T-helper 17 cell (primary cell): Measurements from ENCODE around the gene EFL1. TPM values are rescaled to one million over a fixed set of nuclear protein-coding genes. Genes with fewer than 3 reads are reported as not detected.
A peak's percentile ranks its signal among the peaks of the same experiment; 100 is the strongest.
"Not testable (repeated sequence)": the region's sequence is repeated elsewhere in the genome, so short reads cannot be mapped to it uniquely, and the experiment has no call there.

Source experiments
- ATAC-seq: fragments of 150-1000 bp; cut with Tn5 transposase; 2 replicates; pipeline ENCODE4 v1.10.0; 2021; ENCODE audit warnings: mild to moderate bottlenecking, moderate library complexity
- DNase-seq, 3 donors: peaks; one replicate each; pipeline versions ENCODE4 v3.0.0 to v3.0.0-alpha.2; 2020 to 2021
- H3K9me3 ChIP-seq: one replicate; pipeline ENCODE4 v1.7.0; 2013; ENCODE audit warnings: low read length, mild to moderate bottlenecking; ENCODE audit not compliant: control insufficient read depth, poor library complexity, severe bottlenecking
- H3K27ac Mint-ChIP-seq: one replicate; pipeline ENCODE4 v1.8.0; 2022; ENCODE audit warnings: mild to moderate bottlenecking, moderate library complexity, mixed read lengths
- H3K27me3 Mint-ChIP-seq: one replicate; pipeline ENCODE4 v1.8.0; 2022; ENCODE audit warnings: mixed read lengths
- H3K36me3 Mint-ChIP-seq: one replicate; pipeline ENCODE4 v1.8.0; 2022; ENCODE audit warnings: low read depth, mixed read lengths
- H3K4me1 Mint-ChIP-seq: one replicate; pipeline ENCODE4 v1.8.0; 2022; ENCODE audit warnings: mild to moderate bottlenecking, mixed read lengths
- H3K4me3 Mint-ChIP-seq: one replicate; pipeline ENCODE4 v1.8.0; 2022; ENCODE audit warnings: mild to moderate bottlenecking, moderate library complexity, mixed read lengths
- total RNA-seq, 4 donors: library from RNA in 2 of 4; stranded (reverse) in 2 of 4; gene quantifications; one replicate each; pipeline ENCODE4 v1.2.3 and lab custom pipeline; 2022 to 2026

EFL1 gene
- total RNA-seq, 2 donors from 2014 or later, result 9.2 to 10.4 TPM

DNA sequence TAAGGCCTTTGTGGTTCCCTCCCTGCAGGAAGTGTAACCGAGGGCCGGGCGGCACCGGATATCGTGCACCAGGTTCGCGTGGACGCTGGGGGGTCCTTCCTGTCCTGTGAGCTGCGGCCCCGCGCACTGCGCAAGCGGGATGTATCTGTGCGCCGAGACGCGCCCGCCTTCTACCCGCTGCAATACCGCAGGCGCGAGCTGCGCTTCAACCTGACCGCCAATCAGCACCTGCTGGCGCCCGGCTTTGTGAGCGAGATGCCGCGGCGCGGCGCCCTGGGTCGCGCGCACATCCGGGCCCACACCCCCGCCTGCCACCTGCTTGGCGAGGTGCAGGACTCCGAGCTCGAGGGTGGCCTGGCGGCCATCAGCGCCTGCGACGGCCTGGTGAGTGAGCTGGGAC lies 36.0 kb upstream of the EFL1 start:
- no peaks in the 10 kb centered on the region for H3K27me3 Mint-ChIP-seq
- H3K4me1 Mint-ChIP-seq, result peaks cover 4% of the 10 kb centered on the region
- no peaks in the 10 kb centered on the region for H3K36me3 Mint-ChIP-seq
- H3K27ac Mint-ChIP-seq, result no peak overlapping the region
- no peaks in the 10 kb centered on the region for H3K9me3 ChIP-seq
- H3K4me3 Mint-ChIP-seq, result peak overlapping the region; percentile 72
- ATAC-seq (peak; percentile 93), DNase-seq (peak in 1 of 3 donors; percentile 36)

DNA sequence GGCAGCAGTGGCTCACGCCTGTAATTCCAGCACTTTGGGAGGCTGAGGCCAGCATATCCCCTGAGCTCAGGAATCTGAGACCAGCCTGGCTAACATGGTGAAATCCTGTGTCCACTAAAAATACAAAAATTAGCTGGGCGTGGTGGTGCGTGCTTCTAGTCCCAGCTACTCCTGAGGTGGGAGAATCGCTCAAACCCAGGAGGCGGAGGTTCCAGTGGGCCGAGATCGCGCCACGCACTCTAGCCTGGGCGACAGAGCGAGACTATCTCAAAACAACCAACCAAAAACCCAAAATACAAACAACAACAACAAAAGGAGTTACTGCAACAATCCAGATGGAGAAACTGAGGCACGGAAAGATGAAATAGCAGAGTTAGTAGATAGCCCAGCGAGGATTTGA lies 35.5 kb upstream of the EFL1 start:
- no peak for ATAC-seq
- H3K36me3 Mint-ChIP-seq, result no peaks in the 10 kb centered on the region
- no peak overlapping the region for H3K27ac Mint-ChIP-seq
- peaks cover 3% of the 10 kb centered on the region for H3K4me1 Mint-ChIP-seq
- peak overlapping the region; percentile 72 for H3K4me3 Mint-ChIP-seq
- no peak for DNase-seq
- H3K27me3 Mint-ChIP-seq, result no peaks in the 10 kb centered on the region
- no peaks in the 10 kb centered on the region for H3K9me3 ChIP-seq

GRCh38 chr15:82297546-82297945 lies 35.0 kb upstream of the EFL1 start:
- peaks cover 6% of the 10 kb centered on the region for H3K4me1 Mint-ChIP-seq
- H3K27ac Mint-ChIP-seq, result peak overlapping the region; percentile 80
- DNase-seq (no peak), ATAC-seq (no peak)
- no peaks in the 10 kb centered on the region for H3K27me3 Mint-ChIP-seq
- no peaks in the 10 kb centered on the region for H3K9me3 ChIP-seq
- H3K36me3 Mint-ChIP-seq, result no peaks in the 10 kb centered on the region
- H3K4me3 Mint-ChIP-seq, result peak overlapping the region; percentile 72

DNA sequence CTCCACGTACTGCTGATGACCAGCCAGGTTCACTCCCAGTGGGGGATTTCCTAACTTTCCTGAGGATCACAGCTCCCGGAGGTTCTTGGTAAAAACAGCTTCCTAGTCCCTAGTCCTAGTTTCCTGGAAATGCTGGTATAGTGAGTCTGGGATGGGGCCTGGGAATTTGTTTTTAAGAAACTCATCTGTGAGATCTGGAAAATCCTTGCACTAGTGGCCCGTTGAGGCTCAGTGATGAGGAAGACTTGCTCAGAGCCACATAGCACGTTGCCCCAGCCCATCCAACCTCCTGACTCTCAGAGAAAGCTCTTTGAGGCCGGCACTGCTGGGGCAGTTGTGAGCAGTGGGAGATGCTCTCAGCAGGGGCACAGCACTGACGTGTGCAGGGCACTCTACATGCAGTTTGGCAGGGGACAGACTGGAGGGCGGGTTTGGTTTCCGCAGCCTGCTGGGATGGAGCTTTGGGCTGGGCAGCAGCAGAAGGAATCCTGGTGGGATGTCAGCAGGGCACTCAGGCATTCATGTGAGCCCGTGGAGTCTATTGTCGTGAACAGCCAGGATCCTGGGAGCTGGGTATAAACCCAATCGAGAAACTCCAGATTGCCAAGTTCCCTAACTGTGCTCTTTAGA lies 31.6 kb upstream of the EFL1 start:
- H3K27ac Mint-ChIP-seq, result no peak overlapping the region
- H3K4me3 Mint-ChIP-seq, result no peak overlapping the region
- H3K4me1 Mint-ChIP-seq, result peaks cover 13% of the 10 kb centered on the region
- H3K9me3 ChIP-seq, result no peaks in the 10 kb centered on the region
- no peak for ATAC-seq
- no peak for DNase-seq
- no peaks in the 10 kb centered on the region for H3K27me3 Mint-ChIP-seq
- no peaks in the 10 kb centered on the region for H3K36me3 Mint-ChIP-seq

DNA sequence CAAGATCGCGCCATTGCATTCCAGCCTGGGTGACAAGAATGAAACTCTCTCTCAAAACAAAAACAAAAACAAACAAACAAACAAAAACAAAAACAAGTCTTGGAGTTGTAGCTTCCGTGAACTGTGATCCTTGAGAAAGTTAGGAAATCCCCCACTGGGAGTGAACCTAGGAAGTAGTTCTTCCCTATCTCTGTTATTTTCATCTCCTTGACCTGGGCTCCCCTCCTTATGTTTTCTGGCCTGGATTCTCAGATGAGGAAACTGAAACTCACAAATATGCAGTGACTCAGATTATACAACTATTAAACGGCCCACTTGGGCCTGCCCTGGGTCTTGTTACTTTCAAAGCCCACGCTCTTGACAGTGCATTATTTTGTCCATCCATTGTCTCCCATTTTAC lies 29.7 kb upstream of the EFL1 start:
- Mint-ChIP-seq H3K27me3 (no peaks in the 10 kb centered on the region), H3K27ac (no peak overlapping the region), H3K36me3 (no peaks in the 10 kb centered on the region), H3K4me1 (peaks cover 18% of the 10 kb centered on the region), H3K4me3 (no peak overlapping the region)
- no peaks in the 10 kb centered on the region for H3K9me3 ChIP-seq
- DNase-seq (no peak), ATAC-seq (no peak)

DNA sequence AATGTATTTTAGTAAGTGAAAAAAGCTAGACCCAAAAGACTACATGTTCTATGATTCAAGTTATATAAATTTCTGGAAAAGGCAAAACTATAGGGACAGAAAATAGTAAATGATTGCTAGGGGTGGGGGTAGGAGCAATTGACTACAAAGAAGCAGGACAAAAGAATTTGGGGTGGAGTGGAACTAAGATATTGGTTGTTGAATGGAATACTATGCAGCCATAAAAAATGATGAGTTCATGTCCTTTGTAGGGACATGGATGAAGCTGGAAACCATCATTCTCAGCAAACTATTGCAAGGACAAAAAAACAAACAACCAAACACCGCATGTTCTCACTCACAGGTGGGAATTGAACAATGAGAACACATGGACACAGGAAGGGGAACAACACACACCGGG lies 25.7 kb upstream of the EFL1 start:
- Mint-ChIP-seq H3K4me1 (peaks cover 37% of the 10 kb centered on the region), H3K27ac (peak overlapping the region; percentile 97)
- not testable (repeated sequence) for H3K9me3 ChIP-seq, H3K27me3 Mint-ChIP-seq, H3K36me3 Mint-ChIP-seq, DNase-seq, H3K4me3 Mint-ChIP-seq, ATAC-seq

- Mint-ChIP-seq H3K27ac (peak overlapping the region; percentile 97), H3K4me3 (peak overlapping the region; percentile 89), H3K4me1 (peaks cover 32% of the 10 kb centered on the region)
- DNase-seq, H3K36me3 Mint-ChIP-seq, H3K9me3 ChIP-seq, H3K27me3 Mint-ChIP-seq: not testable (repeated sequence)
- ATAC-seq, result peak; percentile 60
Measured at GRCh38 chr15:82286475-82286874, 23.9 kb upstream of the EFL1 start.

DNA sequence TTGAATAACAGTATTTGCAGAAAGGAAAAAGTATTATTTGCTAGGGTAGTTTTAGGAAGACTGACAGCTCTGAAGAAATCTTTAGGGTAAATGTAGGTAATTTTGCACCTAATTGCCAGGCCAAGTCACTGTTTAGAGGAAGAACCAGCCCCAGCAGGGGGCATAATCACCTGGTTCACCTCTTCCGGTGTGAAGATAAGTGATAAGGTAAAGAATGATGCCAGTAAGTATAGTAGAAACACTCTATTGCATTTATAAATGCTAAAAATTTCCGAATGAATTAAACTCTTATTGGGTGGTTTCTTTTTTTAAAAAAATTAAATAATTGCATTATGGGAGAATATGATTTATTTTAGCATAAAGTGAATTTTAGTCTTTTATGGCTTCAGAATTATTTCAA lies 21.8 kb upstream of the EFL1 start:
- not testable (repeated sequence) for DNase-seq, H3K27ac Mint-ChIP-seq, H3K36me3 Mint-ChIP-seq, H3K4me3 Mint-ChIP-seq, H3K27me3 Mint-ChIP-seq, H3K9me3 ChIP-seq
- peaks cover 27% of the 10 kb centered on the region for H3K4me1 Mint-ChIP-seq
- ATAC-seq, result peak; percentile 42

GRCh38 chr15:82282386-82282785 lies 19.9 kb upstream of the EFL1 start:
- peaks cover 21% of the 10 kb centered on the region for H3K4me1 Mint-ChIP-seq
- not testable (repeated sequence) for ATAC-seq, DNase-seq, H3K9me3 ChIP-seq, H3K4me3 Mint-ChIP-seq, H3K27me3 Mint-ChIP-seq, H3K36me3 Mint-ChIP-seq, H3K27ac Mint-ChIP-seq

GRCh38 chr15:82281276-82281675 lies 18.7 kb upstream of the EFL1 start:
- not testable (repeated sequence) for H3K27me3 Mint-ChIP-seq, DNase-seq, H3K36me3 Mint-ChIP-seq, H3K9me3 ChIP-seq, ATAC-seq, H3K27ac Mint-ChIP-seq, H3K4me3 Mint-ChIP-seq
- peaks cover 11% of the 10 kb centered on the region for H3K4me1 Mint-ChIP-seq

GRCh38 chr15:82275410-82275809 lies 12.9 kb upstream of the EFL1 start:
- no peaks in the 10 kb centered on the region for H3K9me3 ChIP-seq
- no peak for DNase-seq
- Mint-ChIP-seq H3K4me3 (no peak overlapping the region), H3K27me3 (no peaks in the 10 kb centered on the region), H3K4me1 (no peaks in the 10 kb centered on the region), H3K27ac (no peak overlapping the region), H3K36me3 (peaks cover 2% of the 10 kb centered on the region)
- ATAC-seq, result no peak

- H3K4me3 Mint-ChIP-seq, result no peak overlapping the region
- H3K27ac Mint-ChIP-seq, result no peak overlapping the region
- ATAC-seq, result no peak
- H3K36me3 Mint-ChIP-seq, result peaks cover 2% of the 10 kb centered on the region
- peaks cover 5% of the 10 kb centered on the region for H3K27me3 Mint-ChIP-seq
- H3K4me1 Mint-ChIP-seq, result no peaks in the 10 kb centered on the region
- H3K9me3 ChIP-seq, result no peaks in the 10 kb centered on the region
- DNase-seq, result no peak
Measured at GRCh38 chr15:82272154-82272553, 9.6 kb upstream of the EFL1 start.

GRCh38 chr15:82268454-82268853 lies 5.9 kb upstream of the EFL1 start:
- H3K9me3 ChIP-seq, DNase-seq, ATAC-seq, H3K27ac Mint-ChIP-seq, H3K4me3 Mint-ChIP-seq, H3K36me3 Mint-ChIP-seq, H3K4me1 Mint-ChIP-seq: not testable (repeated sequence)
- H3K27me3 Mint-ChIP-seq, result peaks cover 14% of the 10 kb centered on the region

GRCh38 chr15:82267137-82267536 lies 4.6 kb upstream of the EFL1 start:
- not testable (repeated sequence) for H3K9me3 ChIP-seq, ATAC-seq

More at GRCh38 chr15:82267137-82267536, 4.6 kb upstream of the EFL1 start:
- H3K27ac Mint-ChIP-seq, DNase-seq, H3K4me3 Mint-ChIP-seq, H3K36me3 Mint-ChIP-seq: not testable (repeated sequence)
- peaks cover 11% of the 10 kb centered on the region for H3K4me1 Mint-ChIP-seq
- peaks cover 14% of the 10 kb centered on the region for H3K27me3 Mint-ChIP-seq
